HUES48 (cell line): ENCODE data around the gene TACR2.

Experiments used
- H3K27ac ChIP-seq: one replicate; pipeline ENCODE4 v1.7.0; 2013; ENCODE audit warnings: low read depth, low read length, inconsistent platforms
- H3K27me3 ChIP-seq: 2 replicates; pipeline ENCODE4 v1.6.1; 2013; ENCODE audit warnings: mild to moderate bottlenecking, low read length; ENCODE audit not compliant: control insufficient read depth, insufficient read depth
- H3K36me3 ChIP-seq: 2 replicates; pipeline ENCODE4 v1.6.1; 2013; ENCODE audit warnings: low read length; ENCODE audit not compliant: control insufficient read depth, insufficient read depth
- H3K4me1 ChIP-seq: 2 replicates; pipeline ENCODE4 v1.6.1; 2013; ENCODE audit warnings: mild to moderate bottlenecking, low read length; ENCODE audit not compliant: control insufficient read depth, insufficient read depth
- H3K4me3 ChIP-seq: 2 replicates; pipeline ENCODE4 v1.5.1; 2013; ENCODE audit warnings: mild to moderate bottlenecking, low read depth, low read length
- H3K9ac ChIP-seq: 2 replicates; pipeline ENCODE4 v1.6.1; 2013; ENCODE audit warnings: mild to moderate bottlenecking, low read depth, low read length, moderate library complexity
- H3K9me3 ChIP-seq: 2 replicates; pipeline ENCODE4 v1.6.1; 2013; ENCODE audit warnings: low read length; ENCODE audit not compliant: control insufficient read depth, insufficient read depth

TACR2 gene

DNA sequence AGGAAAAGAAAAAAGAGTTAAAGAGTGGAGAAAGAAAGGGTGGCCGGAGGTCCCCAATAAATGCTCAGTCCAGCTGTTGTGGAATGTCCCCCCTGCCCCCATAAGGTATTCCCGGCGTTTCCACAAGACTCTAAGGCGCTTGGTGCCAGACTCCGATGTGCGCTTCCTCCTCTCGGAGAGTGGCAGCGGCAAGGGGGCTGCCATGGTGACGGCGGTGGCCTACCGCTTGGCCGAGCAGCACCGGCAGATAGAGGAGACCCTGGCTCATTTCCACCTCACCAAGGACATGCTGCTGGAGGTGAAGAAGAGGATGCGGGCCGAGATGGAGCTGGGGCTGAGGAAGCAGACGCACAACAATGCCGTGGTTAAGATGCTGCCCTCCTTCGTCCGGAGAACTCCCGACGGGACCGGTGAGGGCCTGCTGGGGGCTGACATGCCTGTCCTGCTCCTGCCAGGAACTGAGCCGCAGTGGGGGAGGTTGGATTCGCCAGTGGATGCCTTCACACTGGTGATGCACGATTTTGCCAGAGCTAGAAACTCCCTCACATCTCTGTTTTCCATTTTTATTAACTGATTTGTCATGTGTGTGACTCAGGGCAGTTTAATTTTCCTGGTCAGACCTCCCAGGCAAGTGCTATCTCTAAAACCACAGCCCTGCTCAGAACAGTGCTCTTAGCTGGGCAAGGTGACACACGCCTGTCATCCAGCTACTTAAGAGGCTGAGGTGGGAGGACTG is 34.2 kb downstream of the TACR2 start:
- Histone ChIP-seq H3K9ac (no peak overlapping the region), H3K4me3 (no peak overlapping the region), H3K9me3 (no peaks in the 10 kb centered on the region), H3K27ac (no peak overlapping the region), H3K27me3 (no peaks in the 10 kb centered on the region), H3K36me3 (peaks cover 93% of the 10 kb centered on the region), H3K4me1 (no peaks in the 10 kb centered on the region)

DNA sequence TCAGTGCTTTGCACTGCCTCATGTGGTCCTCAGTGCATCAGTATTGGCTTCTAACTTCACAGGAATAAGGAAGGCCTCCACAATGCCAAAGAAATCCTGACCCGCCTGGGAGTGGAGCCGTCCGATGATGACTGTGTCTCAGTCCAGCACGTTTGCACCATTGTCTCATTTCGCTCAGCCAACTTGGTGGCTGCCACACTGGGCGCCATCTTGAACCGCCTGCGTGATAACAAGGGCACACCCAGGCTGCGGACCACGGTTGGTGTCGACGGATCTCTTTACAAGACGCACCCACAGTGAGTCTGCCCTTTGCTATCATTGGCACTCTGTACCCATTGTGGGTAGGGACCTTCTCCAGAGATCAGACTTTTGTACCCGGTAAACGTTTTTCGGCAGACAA is 36.9 kb downstream of the TACR2 start:
- Histone ChIP-seq H3K4me1 (peaks cover 11% of the 10 kb centered on the region), H3K4me3 (no peak overlapping the region), H3K9me3 (no peaks in the 10 kb centered on the region), H3K27ac (no peak overlapping the region), H3K36me3 (peaks cover 86% of the 10 kb centered on the region), H3K27me3 (no peaks in the 10 kb centered on the region), H3K9ac (no peak overlapping the region)

DNA sequence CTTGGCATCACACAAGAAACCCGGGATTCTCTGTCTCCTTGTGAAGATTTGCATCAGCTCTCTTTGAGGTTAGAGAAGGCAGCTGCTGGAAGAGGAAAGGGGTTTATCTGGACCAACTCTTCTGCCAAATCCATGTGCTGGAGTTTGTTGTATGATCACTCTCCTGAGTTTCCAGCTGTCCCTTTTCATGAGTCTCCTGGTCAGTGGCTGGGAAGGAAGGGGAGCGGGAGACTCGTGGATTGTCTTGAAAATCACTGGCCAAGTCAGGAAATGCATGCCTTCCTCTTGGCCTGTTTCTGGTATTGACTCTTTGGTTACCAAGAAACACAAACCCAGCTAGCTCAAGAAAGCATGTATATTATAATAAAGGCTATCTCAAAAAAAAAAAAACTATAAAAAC is 38.8 kb downstream of the TACR2 start:
- Histone ChIP-seq H3K4me1 (peaks cover 14% of the 10 kb centered on the region), H3K36me3 (peaks cover 84% of the 10 kb centered on the region), H3K9me3 (no peaks in the 10 kb centered on the region), H3K9ac (no peak overlapping the region), H3K4me3 (no peak overlapping the region), H3K27ac (no peak overlapping the region), H3K27me3 (no peaks in the 10 kb centered on the region)

DNA sequence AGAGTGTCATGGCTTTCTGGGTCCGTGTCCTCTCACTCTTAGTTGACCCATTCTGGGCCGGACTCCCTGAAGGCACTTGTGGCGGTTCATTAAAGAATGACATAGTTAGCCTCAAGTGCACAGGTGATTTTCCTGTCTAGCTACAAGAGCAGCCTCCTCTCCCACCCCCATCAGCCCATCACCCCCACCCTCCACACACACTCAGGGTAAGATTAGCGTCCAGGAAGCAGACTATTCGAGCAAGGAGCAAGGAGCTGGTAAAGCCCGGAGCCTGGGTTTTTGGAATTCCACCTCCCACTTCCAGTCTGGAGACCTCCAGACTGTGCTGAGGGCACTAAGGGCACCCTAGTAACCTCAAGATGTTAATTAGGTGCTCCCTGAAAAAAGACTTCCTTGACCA is 39.5 kb downstream of the TACR2 start:
- H3K4me1 ChIP-seq = peaks cover 14% of the 10 kb centered on the region
- no peaks in the 10 kb centered on the region for H3K9me3 ChIP-seq
- peaks cover 80% of the 10 kb centered on the region for H3K36me3 ChIP-seq
- H3K27me3 ChIP-seq = no peaks in the 10 kb centered on the region
- H3K27ac ChIP-seq = no peak overlapping the region
- no peak overlapping the region for H3K4me3 ChIP-seq
- H3K9ac ChIP-seq = no peak overlapping the region

DNA sequence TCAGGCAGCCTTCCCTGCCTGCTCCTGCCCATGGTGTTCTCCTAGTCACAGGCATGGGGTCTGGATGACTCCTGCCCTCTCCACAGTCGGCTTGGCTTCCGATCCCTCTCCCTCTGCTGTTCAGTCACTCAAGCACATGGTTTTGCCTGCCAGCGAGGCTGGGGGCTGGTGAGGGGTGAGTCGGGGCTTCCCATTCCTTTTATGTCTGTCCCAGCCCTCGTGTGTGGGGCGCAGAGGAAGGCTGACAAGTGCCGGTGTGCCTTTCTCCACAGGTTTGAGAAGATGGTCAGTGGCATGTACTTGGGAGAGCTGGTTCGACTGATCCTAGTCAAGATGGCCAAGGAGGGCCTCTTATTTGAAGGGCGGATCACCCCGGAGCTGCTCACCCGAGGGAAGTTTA is 40.1 kb downstream of the TACR2 start:
- Histone ChIP-seq H3K4me3 (no peak overlapping the region), H3K9me3 (no peaks in the 10 kb centered on the region), H3K9ac (no peak overlapping the region), H3K27me3 (no peaks in the 10 kb centered on the region), H3K27ac (no peak overlapping the region), H3K4me1 (peaks cover 14% of the 10 kb centered on the region), H3K36me3 (peaks cover 80% of the 10 kb centered on the region)

DNA sequence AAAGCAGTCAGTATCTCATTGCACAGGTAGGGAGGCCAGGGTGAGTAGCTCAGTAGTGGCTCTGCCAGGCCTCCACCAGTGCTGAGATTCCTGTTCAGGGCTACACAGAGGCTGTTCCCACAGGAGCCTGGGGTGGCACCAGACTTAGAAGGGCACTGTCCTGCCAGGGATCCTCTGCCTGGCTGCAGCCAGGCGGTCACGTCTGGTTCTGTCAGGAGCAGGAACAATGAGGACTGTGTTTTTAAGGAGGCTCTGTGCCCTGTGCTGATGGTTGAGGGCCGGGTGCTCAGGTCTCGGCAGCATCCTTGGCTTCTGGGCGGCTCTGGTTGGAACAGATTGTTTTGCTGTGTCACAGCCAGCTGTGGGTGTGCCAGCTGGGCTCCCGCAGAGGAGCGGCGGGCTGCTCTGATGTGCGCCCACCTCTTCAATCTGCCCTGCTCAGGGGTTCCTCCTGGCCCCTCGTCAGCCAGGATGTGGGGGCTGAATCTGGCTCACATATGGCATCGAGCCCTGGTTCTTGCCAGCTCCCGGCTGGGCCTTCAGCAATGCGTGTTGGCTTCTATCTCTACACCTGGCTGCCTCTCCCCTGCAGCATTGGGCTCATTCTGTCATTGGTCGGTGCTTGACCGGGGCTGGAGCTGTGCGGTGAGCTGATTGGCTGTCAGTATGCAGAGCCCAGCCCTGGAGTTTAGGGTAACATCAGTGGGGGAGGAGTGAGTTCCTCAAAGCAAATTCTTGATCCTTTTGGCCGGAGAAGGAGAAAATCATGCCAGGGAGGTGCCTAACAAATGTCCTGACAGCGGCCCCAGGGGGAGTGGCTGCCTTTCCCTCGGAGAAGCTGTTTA is 41.2 kb downstream of the TACR2 start:
- H3K27ac ChIP-seq = peak overlapping the region; percentile 63
- H3K9me3 ChIP-seq = no peaks in the 10 kb centered on the region
- no peak overlapping the region for H3K4me3 ChIP-seq
- no peak overlapping the region; the same call in 1 of the 2 replicates for H3K9ac ChIP-seq
- H3K36me3 ChIP-seq = peaks cover 79% of the 10 kb centered on the region
- H3K27me3 ChIP-seq = no peaks in the 10 kb centered on the region
- peaks cover 14% of the 10 kb centered on the region for H3K4me1 ChIP-seq

DNA sequence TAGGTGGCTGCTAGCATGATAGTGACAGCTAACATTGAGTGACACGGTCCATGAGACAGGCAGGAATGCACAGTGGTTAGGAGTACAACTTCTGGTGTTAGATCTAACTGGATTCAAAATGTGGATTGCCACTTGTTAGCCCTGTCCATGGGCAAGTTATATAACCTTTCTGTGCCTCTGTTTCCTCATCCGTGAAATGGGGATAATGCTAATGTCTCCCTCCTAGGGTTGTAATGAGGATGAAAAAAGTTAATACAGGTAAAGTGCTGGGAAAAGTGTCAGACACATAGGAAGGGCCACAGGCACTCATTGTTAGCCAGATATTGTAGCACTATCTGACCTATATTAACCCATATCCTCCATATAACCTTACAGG is 41.8 kb downstream of the TACR2 start:
- H3K36me3 ChIP-seq = peaks cover 79% of the 10 kb centered on the region
- no peak overlapping the region for H3K9ac ChIP-seq

DNA sequence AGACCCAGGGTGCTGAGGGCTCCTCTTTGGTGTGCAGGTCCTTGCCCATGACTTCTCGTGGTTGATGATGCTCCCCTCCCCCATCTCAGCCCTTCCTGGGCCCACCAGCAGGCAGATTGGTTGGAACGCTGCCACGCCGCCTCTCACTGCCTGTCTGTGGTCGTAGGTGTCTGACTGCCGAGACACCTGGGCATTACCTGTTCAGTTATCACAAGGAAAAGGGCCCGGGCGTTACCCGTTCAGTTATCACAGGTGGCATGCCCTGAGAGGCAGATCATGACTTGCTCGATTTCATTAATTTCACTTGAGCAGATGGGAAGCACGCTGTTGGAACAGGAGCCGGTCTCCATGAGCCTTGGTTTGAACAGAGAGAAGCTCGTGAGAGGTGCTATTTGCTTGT is 42.5 kb downstream of the TACR2 start:
- Histone ChIP-seq H3K4me3 (no peak overlapping the region), H3K4me1 (peaks cover 14% of the 10 kb centered on the region), H3K36me3 (peaks cover 79% of the 10 kb centered on the region), H3K27ac (no peak overlapping the region), H3K27me3 (no peaks in the 10 kb centered on the region), H3K9ac (no peak overlapping the region), H3K9me3 (no peaks in the 10 kb centered on the region)

More for the DNA sequence above, 41.8 kb downstream of the TACR2 start:
- H3K4me1 ChIP-seq = peaks cover 14% of the 10 kb centered on the region
- H3K27me3 ChIP-seq = no peaks in the 10 kb centered on the region
- H3K9me3 ChIP-seq = no peaks in the 10 kb centered on the region
- peak overlapping the region; percentile 63 for H3K27ac ChIP-seq
- H3K4me3 ChIP-seq = no peak overlapping the region

DNA sequence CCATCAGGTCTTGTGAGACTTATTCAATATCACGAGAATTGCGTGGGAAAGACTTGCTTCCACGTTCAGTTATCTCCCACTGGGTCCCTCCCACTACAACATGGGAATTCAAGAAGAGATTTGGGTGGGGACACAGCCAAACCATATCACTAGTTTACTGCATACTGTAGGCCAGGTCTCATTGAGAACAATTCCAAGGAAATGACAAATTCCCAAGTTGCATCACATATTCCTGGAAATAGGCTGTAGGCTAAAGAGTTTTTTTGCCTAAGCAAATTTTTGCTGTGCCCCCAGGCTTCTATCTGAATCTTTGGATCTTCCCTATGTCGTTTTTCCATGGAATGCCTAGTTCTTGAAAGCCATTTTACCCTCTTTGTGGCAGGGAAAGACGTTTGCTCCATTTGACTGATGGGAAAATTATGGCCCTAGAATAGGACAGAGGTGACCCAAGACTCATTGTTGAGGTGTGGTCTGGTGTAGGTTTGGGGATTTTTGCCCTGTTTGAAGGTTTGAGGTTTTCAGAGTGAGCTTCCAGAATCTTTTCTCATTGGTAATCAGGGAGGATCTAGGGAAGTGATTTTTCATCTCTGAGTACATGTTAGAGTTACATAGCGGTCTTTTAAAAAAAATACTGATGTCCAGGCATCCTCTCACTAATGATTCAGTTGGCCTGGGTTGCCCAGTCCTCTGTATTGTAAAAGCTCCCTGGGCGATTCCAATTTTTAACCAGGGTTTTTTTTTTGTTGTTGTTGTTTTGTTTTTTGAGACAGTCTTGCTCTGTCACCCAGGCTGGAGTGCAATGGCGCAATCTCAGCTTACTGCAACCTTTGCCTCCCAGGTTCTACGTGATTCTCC is 44.4 kb downstream of the TACR2 start:
- no peak overlapping the region for H3K4me3 ChIP-seq
- H3K27ac ChIP-seq = no peak overlapping the region
- no peaks in the 10 kb centered on the region for H3K27me3 ChIP-seq
- peaks cover 78% of the 10 kb centered on the region for H3K36me3 ChIP-seq
- H3K9ac ChIP-seq = no peak overlapping the region
- H3K4me1 ChIP-seq = peaks cover 14% of the 10 kb centered on the region
- no peaks in the 10 kb centered on the region for H3K9me3 ChIP-seq

DNA sequence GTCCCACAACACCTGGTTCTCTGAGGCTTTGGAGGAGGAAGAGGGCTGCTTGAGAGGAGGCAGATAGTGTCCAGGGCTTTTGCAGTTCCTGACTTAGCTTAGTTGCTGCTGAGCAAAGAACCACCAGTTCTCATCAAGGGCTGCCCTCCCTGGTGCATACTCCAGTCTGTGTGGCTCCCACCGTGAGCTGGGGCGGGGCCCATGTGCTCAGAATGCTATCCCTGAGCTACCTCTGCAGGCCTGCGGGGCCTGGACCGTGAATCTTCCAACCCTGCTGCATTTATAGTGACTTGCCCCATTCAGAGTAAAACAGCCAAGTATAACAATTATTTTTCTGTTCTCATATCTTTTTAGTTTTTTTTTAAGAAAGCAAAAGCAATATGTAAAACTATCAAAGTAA is 49.2 kb downstream of the TACR2 start:
- no peaks in the 10 kb centered on the region for H3K27me3 ChIP-seq
- H3K4me3 ChIP-seq = no peak overlapping the region
- H3K9me3 ChIP-seq = no peaks in the 10 kb centered on the region
- peaks cover 89% of the 10 kb centered on the region for H3K36me3 ChIP-seq
- no peak overlapping the region for H3K9ac ChIP-seq
- H3K27ac ChIP-seq = no peak overlapping the region
- no peaks in the 10 kb centered on the region; the same call in 1 of the 2 replicates for H3K4me1 ChIP-seq
